ENCODE results near the gene ATP13A4. TPM values are rescaled to one million over a fixed set of nuclear protein-coding genes. Genes with fewer than 3 reads are reported as not detected.

ATP13A4 gene
- polyA plus RNA-seq, 3 donors: 0.22 to 3.2 (median 0.51) TPM

DNA sequence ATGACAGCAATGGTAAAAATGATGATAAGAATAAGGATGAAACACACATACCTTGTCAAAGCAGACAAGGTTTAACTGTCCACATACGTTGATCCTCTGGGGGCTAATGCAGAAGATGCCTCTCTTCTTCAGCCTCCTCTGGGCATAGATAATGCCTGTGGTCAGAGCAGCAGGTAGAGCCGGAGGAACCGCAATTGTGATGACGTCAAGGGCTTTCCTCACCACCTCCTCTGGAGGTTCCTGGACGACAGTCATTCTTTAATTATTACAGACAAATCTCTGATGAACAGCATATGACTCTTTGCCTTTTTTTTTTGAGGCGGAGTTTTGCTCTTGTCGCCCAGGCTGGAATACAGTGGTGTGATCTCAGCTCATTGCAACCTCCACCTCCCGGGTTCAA is 89.8 kb downstream of the ATP13A4 start:
- 92 to 95% (median 93%) methylated on average over 8 of the region's 8 CpGs for WGBS, 3 donors

DNA sequence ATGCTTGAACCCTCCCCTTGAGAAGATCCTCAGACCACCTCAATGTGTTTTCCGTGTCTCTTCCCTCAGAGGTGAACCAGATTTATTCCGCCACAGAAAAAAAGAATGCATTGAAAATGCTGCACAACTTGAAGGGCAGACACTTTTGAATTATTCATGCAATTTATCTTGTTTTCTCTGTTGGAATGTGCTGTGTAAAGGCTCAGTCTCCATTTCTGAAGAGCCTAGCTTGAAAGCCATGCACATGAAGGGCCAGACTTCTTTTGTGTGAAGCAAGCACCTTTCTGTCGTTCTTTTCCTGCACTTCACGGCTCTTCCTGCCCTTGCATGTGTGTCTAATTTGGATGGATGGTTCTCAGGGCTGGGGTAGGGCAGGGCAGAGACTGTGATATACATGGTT is 97.2 kb downstream of the ATP13A4 start:
- WGBS, 3 donors: 67 to 83% (median 82%) methylated on average over 4 of the region's 4 CpGs
- no peak overlapping the region for H3K27ac ChIP-seq (ENCODE audit: low read depth, low read length)

More for the DNA sequence above, 89.8 kb downstream of the ATP13A4 start:
- H3K27ac ChIP-seq (ENCODE audit: low read depth, low read length): no peak overlapping the region

DNA sequence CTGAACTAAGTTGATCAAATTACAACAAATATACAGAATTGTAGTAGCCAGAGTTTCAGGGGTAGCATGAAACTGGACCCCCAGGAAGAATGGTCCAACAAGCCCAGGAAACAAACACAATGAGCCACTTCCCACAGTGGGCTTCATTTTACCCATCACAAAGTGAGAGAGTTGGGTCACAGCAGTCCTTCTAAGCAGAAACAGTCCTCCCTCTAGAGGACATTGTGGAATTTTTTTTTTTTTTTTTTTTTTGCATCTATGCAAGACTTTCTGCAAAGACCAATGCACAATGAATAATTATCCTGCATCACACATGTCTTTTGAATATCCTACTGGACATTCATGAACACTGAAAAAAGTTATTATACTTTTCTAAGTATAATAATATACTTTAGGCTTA is 102.4 kb downstream of the ATP13A4 start:
- H3K27ac ChIP-seq (ENCODE audit: low read depth, low read length): no peak overlapping the region

DNA sequence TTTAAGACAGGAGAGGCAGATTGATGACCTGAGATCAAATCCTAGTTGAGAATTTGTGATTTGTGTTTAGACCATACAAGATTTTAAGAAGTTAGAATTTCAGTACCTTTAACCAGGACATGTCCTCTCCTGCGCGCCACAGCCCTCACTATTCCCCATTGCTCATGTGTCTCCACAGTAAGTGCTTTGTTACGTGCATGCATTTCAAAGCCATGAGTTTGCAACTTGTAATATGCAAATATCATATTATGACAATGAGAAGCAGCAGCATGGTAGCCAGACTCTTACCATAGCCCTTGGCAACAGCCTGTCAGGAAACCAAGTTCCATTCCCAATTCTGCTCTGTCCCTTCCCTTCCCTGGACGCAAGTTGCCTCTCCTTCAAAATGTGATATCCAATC is 102.8 kb downstream of the ATP13A4 start:
- no peak overlapping the region for H3K27ac ChIP-seq (ENCODE audit: low read depth, low read length)
- WGBS, 3 donors: 90 to 97% (median 93%) methylated on average over 4 of the region's 4 CpGs

DNA sequence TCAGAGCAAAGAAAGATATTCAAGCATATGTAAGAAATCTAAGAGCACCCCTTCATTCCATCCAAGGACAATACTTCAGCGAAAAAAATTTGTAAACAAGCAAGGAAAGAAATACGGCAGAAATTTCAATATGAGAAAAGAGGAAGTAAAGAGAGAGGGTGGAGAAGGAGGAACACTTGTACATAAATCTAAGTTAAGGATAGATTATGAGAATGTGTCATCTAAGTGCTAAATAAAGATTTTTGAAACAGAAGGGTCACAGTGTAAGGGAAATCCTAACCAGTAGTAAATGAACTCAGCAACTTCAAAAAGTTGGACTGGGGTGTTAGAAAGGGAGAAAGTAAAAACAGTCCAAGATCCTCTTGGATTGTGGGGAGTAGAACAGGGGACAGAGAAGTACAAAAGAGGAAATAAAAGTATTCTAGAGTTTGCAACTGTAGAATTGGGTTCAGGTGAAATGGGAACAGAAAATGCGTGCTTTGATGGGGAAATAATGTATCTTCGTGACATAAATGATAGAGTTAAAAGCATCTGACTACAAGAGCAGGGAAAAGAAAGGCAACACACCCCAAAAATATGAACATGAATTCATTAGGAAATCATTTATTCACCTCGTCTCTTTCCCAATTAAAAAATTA is 107.6 kb downstream of the ATP13A4 start:
- no peak overlapping the region for H3K27ac ChIP-seq (ENCODE audit: low read depth, low read length)
- 56 to 73% (median 66%) methylated on average over 5 of the region's 5 CpGs for WGBS, 3 donors

DNA sequence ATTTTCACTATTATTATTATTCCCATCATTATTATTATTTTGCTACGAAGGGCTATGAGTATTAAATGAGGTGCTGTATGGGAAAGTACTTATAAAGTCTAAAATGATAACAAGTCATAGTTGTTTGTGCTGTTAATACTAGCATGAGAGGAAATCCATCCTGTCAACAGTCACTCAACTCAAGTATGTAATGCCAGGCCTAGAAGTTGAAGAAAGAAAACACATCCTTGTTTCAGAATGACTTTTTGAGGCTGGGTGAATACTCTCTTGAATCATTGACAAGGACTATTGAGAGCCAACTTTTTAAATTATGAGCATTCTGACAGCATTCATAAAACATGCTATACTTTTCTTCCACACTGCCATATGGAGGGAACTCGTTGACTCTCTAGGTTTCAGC is 115.3 kb downstream of the ATP13A4 start:
- 81 to 86% (median 82%) methylated on average over 2 of the region's 2 CpGs for WGBS, 3 donors
- H3K27ac ChIP-seq (ENCODE audit: low read depth, low read length): no peak overlapping the region

DNA sequence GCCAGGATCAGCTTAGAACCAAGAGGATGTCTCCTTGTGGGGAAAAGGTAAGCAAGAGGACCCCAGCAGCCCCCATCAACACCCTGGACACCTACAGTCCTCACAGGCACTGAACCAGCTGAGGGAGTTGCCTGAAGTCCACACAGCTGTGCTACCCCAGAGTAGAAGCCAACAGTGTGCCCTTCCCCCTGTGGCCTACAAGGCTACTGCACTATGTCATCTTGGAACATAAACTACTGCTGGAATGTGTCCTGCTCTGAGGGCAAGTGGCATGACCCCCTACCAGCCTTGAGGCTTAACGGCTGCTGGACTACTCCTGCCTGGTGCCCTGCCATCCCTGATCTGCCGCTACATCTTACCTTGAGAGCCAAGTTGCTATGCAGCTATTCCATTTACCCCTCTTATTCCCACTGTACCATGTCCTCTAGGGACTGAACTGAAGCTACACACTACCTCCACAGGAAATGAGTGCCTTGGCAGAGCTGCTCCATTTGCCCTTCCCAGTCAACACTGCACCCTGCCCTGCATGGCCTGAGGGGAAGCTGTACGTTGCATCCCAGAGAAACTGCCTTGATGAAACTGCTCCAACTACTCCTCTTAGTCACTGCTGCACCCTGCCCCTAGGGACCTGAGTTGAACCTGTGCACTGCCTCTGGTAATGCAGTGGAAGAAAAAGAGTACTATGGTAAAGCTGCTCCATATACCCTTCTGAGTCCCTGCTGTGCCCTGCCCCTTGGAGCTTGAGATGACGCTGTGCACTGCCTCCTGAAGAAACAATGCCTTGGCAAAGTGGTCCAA is 135.9 kb downstream of the ATP13A4 start:
- no peak overlapping the region for H3K27ac ChIP-seq (ENCODE audit: low read depth, low read length)
- WGBS, 3 donors: 87 to 93% (median 92%) methylated on average over 4 of the region's 4 CpGs

DNA sequence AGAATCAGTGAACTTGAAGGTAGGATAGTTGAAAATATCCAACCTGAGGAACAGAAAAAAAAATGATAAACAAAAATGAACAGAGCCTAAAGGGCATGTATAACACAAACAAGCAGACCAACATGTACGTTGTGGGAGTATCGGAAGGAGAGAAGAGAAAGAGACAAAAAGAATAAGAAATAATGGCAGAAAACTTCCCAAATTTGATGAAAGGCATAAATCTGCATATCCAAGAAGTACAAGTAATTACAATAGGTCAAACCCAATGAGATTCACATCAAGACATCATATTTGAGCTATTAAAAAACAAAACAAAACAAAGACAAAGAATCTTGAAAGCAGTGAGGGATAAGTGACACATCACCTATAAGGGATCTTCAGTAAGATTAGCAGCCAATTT is 138.1 kb downstream of the ATP13A4 start:
- H3K27ac ChIP-seq (ENCODE audit: low read depth, low read length): no peak overlapping the region
- 94 to 96% (median 95%) methylated on average over 2 of the region's 2 CpGs for WGBS, 3 donors

DNA sequence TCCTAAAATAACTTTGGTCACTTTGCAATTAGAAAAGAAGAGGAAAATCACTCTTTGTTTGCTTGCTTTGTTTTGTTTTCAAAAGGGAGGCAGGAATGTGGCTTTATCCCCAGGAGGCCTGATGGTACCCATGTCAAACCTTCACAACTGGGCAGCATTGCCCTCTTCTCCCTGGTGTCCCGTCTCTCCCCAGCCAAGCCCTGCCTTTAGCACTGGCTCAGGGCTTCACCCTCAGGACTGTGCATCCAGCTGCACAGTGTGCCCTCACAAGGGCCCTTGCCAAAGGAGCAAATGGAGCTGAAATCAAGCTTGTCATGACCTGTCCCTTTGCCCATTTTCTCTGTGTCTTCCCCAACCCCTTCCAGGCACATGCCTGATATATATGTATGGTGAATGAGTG is 147.0 kb downstream of the ATP13A4 start:
- 50 to 74% (median 63%) methylated on average over 1 of the region's 1 CpG for WGBS, 3 donors
- no peak overlapping the region for H3K27ac ChIP-seq (ENCODE audit: low read depth, low read length)

DNA sequence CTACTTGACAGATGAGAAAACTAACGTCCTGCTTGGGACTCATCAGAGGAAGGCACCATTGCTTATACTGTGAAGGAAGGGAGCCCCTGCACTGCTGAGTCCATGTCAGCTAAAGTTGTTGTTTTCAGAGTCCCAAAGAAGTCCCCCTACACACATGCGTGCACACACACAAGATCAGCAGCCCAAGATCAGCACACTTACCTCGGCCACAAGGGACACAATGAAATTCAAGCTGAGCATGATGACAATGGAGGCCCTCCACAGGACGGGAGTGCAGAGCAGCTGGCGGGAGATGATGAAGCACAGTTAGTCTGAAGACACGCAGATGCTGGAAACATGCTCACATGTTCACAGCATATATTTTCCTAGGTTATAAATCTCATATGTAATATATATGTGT is 147.6 kb downstream of the ATP13A4 start:
- H3K27ac ChIP-seq (ENCODE audit: low read depth, low read length): no peak overlapping the region
- WGBS, 3 donors: 64 to 75% (median 71%) methylated on average over 6 of the region's 6 CpGs

DNA sequence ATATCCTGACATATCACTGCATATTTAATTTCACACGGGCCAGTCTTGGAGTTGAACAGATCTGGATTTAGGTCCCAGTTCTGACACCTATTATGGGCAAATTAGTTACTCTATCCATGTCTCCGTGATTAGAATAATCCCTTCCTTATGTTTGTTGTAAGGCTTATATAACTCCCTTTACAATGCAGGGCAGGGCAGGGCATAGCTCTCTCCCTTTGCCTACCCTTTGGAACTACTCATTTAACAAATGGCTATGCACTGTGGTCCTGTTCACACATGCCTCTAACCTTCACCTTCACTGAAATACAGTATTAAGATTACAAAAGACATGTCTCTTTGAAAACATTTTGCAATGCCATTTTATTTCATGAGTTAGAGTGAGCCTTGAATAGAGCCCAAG is 151.4 kb downstream of the ATP13A4 start:
- 74 to 93% (median 87%) methylated on average over 2 of the region's 2 CpGs for WGBS, 3 donors
- H3K27ac ChIP-seq (ENCODE audit: low read depth, low read length): no peak overlapping the region

DNA sequence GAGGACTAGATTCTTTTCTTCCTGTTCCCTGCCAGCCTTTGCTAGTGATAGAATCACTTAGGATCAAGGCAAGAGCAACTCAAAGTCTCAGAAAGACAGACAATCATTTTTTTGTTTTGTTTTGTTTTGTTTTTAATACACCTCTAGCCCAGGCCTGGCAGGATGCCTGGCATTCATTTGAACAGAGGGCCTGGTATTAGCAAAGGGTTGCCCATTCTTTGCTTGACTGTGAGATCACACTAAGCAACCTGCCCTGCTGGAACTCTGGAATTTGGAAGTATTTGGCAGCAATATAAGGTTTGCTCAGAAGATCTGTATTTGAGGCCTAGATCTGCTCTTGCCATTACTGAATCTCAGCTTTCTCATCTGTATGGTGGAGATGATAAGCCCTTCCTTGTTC is 154.4 kb downstream of the ATP13A4 start:
- H3K27ac ChIP-seq (ENCODE audit: low read depth, low read length): no peak overlapping the region

DNA sequence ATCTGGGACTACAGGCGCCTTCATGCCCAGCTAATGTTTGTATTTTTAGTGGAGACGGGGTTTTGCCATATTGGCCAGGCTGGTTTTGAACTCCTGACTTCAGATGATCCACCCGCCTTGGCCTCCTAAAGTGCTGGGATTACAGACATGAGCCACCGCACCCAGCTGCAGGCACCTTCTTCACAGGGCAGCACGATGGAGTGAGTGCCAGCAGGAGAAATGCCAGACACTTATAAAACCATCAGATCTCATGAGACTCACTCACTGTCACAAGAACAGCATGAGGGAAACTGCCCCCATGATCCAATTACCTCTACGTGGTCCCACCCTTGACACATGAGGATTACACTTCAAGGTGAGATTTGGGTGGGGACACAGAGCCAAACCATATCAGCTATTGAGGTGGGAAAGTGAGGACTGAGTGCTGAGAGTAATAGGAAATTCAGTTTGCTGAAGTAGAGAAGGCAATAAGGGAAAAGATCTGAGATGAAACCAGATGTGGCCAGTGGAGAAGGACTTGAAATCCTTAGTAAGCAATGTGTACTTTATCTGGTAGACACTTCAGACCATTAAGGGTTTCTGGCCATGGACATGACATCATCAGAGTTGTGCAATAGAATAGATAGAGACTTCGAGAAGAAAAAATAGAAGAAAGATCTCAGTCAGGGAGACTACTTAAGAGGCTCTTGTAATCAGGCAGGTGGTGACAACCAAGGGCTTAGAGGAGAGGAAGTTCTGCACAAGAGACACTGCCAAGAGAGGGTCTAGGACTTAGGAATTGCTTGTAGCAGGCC is 158.0 kb downstream of the ATP13A4 start:
- no peak overlapping the region for H3K27ac ChIP-seq (ENCODE audit: low read depth, low read length)
- WGBS, 3 donors: 73 to 77% (median 76%) methylated on average over 7 of the region's 7 CpGs

DNA sequence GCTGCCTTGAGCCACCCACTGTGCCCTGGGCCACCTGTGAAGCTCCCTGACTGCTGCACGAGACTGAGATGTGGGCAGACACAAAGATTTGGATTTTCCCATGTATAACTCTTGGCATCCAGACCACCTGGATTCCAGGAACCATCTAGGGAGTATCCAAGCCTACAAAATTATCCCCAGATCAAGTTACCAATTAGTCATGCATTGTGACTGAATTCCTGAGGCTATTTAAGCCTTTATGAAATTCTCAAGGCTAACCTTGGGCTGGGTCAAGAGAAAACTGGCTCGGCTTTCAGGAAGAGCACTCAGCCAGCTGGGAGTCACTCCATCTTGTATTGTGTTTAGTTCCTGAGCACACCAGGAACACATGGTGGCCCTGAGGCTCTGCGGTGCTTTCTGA is 162.8 kb downstream of the ATP13A4 start:
- 58 to 73% (median 62%) methylated on average over 3 of the region's 3 CpGs for WGBS, 3 donors
- H3K27ac ChIP-seq (ENCODE audit: low read depth, low read length): no peak overlapping the region

DNA sequence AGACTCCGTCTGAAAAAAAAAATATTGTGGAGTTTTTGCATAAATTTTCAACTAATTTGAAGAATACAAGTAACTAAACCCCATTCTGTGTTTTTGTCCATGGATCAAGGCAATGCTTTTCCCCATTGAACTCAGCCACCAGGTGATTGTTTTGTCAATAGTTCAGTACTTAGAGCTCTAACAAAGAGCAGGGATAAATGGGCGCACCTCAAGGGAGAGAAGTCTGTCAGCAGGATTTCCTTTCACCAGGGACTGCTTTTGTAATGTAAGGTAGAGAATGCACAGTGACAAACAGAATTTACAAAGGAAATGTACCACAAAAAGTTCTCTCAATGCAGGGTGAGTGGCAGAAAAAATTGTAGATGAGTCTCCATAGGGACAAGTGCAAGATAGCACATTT is 165.4 kb downstream of the ATP13A4 start:
- 62 to 78% (median 74%) methylated on average over 2 of the region's 2 CpGs for WGBS, 3 donors
- no peak overlapping the region for H3K27ac ChIP-seq (ENCODE audit: low read depth, low read length)

DNA sequence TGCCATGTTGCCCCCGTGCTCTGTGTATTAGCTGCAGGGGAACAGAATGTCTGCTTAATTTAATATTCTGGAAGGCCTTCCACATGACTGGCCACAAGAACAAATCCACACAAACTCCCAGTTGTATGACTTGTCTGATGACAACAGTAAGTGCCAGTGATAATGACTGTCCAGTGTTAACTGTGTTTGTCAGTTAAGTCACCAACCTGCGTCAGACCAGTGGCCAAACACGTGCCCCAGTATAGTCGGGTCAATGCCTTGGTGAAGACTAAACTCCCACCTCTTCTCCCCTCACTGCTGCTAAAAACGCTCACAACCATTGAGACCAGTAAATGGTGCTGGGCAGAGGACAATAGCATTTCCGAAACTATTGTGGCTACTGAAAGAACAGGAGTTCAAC is 166.3 kb downstream of the ATP13A4 start:
- 69 to 88% (median 86%) methylated on average over 6 of the region's 6 CpGs for WGBS, 3 donors
- H3K27ac ChIP-seq (ENCODE audit: low read depth, low read length): no peak overlapping the region

DNA sequence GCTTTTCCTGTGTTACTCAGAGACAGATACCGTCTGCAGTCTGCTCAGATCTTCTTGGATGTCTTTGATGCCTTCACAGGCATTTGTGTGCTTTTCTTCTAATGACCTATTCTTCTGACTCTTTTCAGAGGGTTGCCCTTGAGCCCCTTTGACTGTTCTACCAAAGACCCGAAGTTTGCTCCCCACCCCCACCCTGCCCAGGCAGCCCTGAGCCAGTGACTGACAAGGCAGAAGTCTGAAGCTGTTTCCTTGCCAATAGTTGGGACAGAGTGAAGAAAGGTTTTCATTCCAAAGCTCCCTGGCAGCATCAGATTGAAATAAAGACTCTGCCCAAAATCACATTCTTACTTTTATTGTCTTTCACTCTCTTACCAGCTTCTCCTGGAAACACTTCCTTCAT is 167.1 kb downstream of the ATP13A4 start:
- no peak overlapping the region for H3K27ac ChIP-seq (ENCODE audit: low read depth, low read length)
- 36 to 55% (median 46%) methylated on average over 2 of the region's 2 CpGs for WGBS, 3 donors

DNA sequence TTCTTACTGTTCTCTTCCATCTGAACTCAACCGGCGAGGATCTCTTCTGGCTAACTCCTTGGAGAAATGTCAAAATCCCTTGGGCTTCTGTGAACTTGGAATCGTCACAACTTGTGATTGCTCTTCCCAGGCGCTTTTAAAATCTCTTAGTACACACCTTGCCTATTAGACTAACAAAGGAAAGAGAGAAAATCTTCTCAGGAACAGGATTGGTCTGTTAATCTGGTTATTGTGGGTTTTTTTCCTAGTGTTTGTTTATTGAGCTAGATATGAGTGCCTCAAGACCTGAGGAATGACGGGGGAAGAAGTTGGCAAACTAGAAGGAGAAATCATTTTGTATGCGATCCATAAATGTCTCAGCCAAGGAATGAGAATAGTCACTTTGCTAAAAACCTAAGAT is 176.0 kb downstream of the ATP13A4 start, which contains the start of gene ATP13A5:
Gene ATP13A5, minus strand, starts transcription at position 48 of the 400 bp plus-strand sequence. Its CDS starts 28 bp downstream, at position 20.
- H3K27ac ChIP-seq (ENCODE audit: low read depth, low read length): no peak within 1 kb of the TSS
- 53 to 68% (median 64%) methylated on average over 6 of the region's 6 CpGs for WGBS, 3 donors

DNA sequence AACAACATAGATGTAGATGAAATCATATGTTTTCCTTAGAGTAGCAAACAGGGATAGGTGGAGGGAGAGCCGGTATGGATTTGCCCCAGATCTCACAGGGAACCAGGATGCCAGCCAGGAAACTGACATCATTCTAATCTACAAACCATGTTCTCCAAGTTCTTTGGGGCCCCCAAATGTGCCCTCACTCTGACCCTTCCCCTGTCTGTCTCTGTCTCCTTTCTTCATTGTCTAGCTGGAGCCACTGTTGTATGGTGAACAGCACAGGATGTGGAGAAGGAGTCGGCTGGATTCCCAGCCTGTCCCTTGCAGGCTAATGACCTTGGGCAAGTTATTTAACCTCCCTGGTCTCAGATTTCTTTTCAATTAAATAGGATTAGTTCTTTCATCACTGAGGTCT is 177.1 kb downstream of the ATP13A4 start:
- no peak overlapping the region for H3K27ac ChIP-seq (ENCODE audit: low read depth, low read length)
- WGBS, 3 donors: 20 to 46% (median 28%) methylated on average over 2 of the region's 2 CpGs
